H9 (cell line): Measurements from ENCODE around the gene TMEM131. TPM values are rescaled to one million over a fixed set of nuclear protein-coding genes. Genes with fewer than 3 reads are reported as not detected.

Experiments used
- DNase-seq: peaks from one replicate; pipeline ENCODE4 v3.0.0-alpha.2; 2017
- H2AFZ ChIP-seq: one replicate; pipeline ENCODE4 v1.6.1; 2013; ENCODE audit warnings: mild to moderate bottlenecking, low read length, control low read depth, moderate library complexity
- H2AK5ac ChIP-seq: 2 replicates; pipeline ENCODE4 v1.6.1; 2013; ENCODE audit warnings: low read length, control low read depth, mixed read lengths; ENCODE audit not compliant: insufficient read length
- H2BK120ac ChIP-seq: one replicate; pipeline ENCODE4 v1.6.1; 2013; ENCODE audit warnings: low read depth, mild to moderate bottlenecking, low read length, control low read depth, inconsistent platforms; ENCODE audit not compliant: poor library complexity, severe bottlenecking
- H2BK12ac ChIP-seq: 2 replicates; pipeline ENCODE4 v1.6.1; 2013; ENCODE audit warnings: low read length, control low read depth, mixed read lengths, low read depth; ENCODE audit not compliant: insufficient read length
- H2BK15ac ChIP-seq: 2 replicates; pipeline ENCODE4 v1.6.1; 2013; ENCODE audit warnings: low read depth, low read length, control low read depth
- H2BK20ac ChIP-seq: one replicate; pipeline ENCODE4 v1.6.1; 2013; ENCODE audit warnings: low read depth, mild to moderate bottlenecking, low read length, control low read depth, inconsistent platforms; ENCODE audit not compliant: poor library complexity, severe bottlenecking
- H2BK5ac ChIP-seq: 2 replicates; pipeline ENCODE4 v1.6.1; 2013; ENCODE audit warnings: low read length, control low read depth, mixed read lengths; ENCODE audit not compliant: insufficient read length
- H3K14ac ChIP-seq: 2 replicates; pipeline ENCODE4 v1.6.1; 2013; ENCODE audit warnings: low read length, control low read depth; ENCODE audit not compliant: insufficient read depth
- H3K18ac ChIP-seq: 2 replicates; pipeline ENCODE4 v1.6.1; 2013; ENCODE audit warnings: low read depth, mild to moderate bottlenecking, mixed read lengths, low read length, control low read depth; ENCODE audit not compliant: insufficient read length
- H3K23ac ChIP-seq: 2 replicates; pipeline ENCODE4 v1.6.1; 2013; ENCODE audit warnings: low read length, control low read depth, mixed read lengths, low read depth; ENCODE audit not compliant: insufficient read length
- H3K23me2 ChIP-seq: 2 replicates; pipeline ENCODE4 v1.6.1; 2013; ENCODE audit warnings: low read depth, mild to moderate bottlenecking, mixed read lengths, low read length, control low read depth; ENCODE audit not compliant: insufficient read length, poor library complexity, severe bottlenecking
- H3K27ac ChIP-seq: 2 replicates; pipeline ENCODE4 v1.5.1; 2013; ENCODE audit warnings: low read length, control low read depth, mixed read lengths, low read depth; ENCODE audit not compliant: insufficient read length
- H3K27me3 ChIP-seq: 2 replicates; pipeline ENCODE4 v1.6.1; 2013; ENCODE audit warnings: low read length, control low read depth, inconsistent platforms; ENCODE audit not compliant: insufficient read depth
- H3K4ac ChIP-seq: 2 replicates; pipeline ENCODE4 v1.6.1; 2013; ENCODE audit warnings: low read depth, mild to moderate bottlenecking, control low read depth, inconsistent platforms, low read length, moderate library complexity
- H3K4me1 ChIP-seq: 2 replicates; pipeline ENCODE4 v1.6.1; 2013; ENCODE audit warnings: low read length, control low read depth, inconsistent platforms; ENCODE audit not compliant: insufficient read depth
- H3K4me2 ChIP-seq: 2 replicates; pipeline ENCODE4 v1.6.1; 2013; ENCODE audit warnings: low read length, control low read depth, mixed read lengths; ENCODE audit not compliant: insufficient read length, insufficient read depth
- H3K56ac ChIP-seq: 2 replicates; pipeline ENCODE4 v1.6.1; 2013; ENCODE audit warnings: low read depth, mild to moderate bottlenecking, mixed read lengths, low read length, control low read depth; ENCODE audit not compliant: insufficient read length
- H3K79me1 ChIP-seq: 2 replicates; pipeline ENCODE4 v1.6.1; 2013; ENCODE audit warnings: low read depth, mild to moderate bottlenecking, moderate library complexity, low read length, control low read depth, inconsistent platforms; ENCODE audit not compliant: insufficient read depth, poor library complexity, severe bottlenecking
- H3K79me2 ChIP-seq: 2 replicates; pipeline ENCODE4 v1.6.1; 2013; ENCODE audit warnings: low read length, control low read depth, inconsistent platforms; ENCODE audit not compliant: insufficient read depth
- H3K9ac ChIP-seq: 2 replicates; pipeline ENCODE4 v1.6.1; 2013; ENCODE audit warnings: low read length, control low read depth, mixed read lengths; ENCODE audit not compliant: insufficient read length; ENCODE audit errors: extremely low read depth
- H3K9me3 ChIP-seq: one replicate; pipeline ENCODE4 v1.6.1; 2013; ENCODE audit warnings: low read depth, low read length, inconsistent platforms; ENCODE audit not compliant: control insufficient read depth
- H3T11ph ChIP-seq: one replicate; pipeline ENCODE4 v1.6.1; 2013; ENCODE audit warnings: mild to moderate bottlenecking, low read length, control low read depth, inconsistent platforms
- H4K20me1 ChIP-seq: one replicate; pipeline ENCODE4 v1.6.1; 2013; ENCODE audit not compliant: control insufficient read depth, insufficient read length, insufficient read depth
- H4K5ac ChIP-seq: 2 replicates; pipeline ENCODE4 v1.6.1; 2013; ENCODE audit warnings: low read depth, mild to moderate bottlenecking, mixed read lengths, low read length, control low read depth; ENCODE audit not compliant: insufficient read length
- H4K8ac ChIP-seq: replicated peaks from 2 replicates; pipeline ENCODE4 v1.6.1; 2013; ENCODE audit warnings: low read length, control low read depth, mixed read lengths, low read depth; ENCODE audit not compliant: insufficient read length
- H4K91ac ChIP-seq: 2 replicates; pipeline ENCODE4 v1.6.1; 2013; ENCODE audit warnings: low read depth, mild to moderate bottlenecking, moderate library complexity, mixed read lengths, low read length, control low read depth; ENCODE audit not compliant: insufficient read length
- H3K27ac Mint-ChIP-seq, 3 experiments: 2 replicates in 2 of 3; 3 replicates in 1 of 3; pipeline ENCODE4 v1.8.0; 2020 to 2021; ENCODE audit warnings: mixed read lengths in 3 of 3, mild to moderate bottlenecking in 1 of 3, moderate library complexity in 1 of 3
- H3K27me3 Mint-ChIP-seq: 2 replicates; pipeline ENCODE4 v1.8.0; 2021; ENCODE audit warnings: low read depth, mild to moderate bottlenecking, moderate library complexity, mixed read lengths
- H3K36me3 Mint-ChIP-seq, 3 experiments: 2 replicates in 2 of 3; 3 replicates in 1 of 3; pipeline ENCODE4 v1.8.0; 2020 to 2021; ENCODE audit warnings: low read depth in 3 of 3, mixed read lengths in 3 of 3; ENCODE audit not compliant: insufficient read depth in 1 of 3
- H3K4me1 Mint-ChIP-seq, 2 experiments: 2 replicates each; pipeline ENCODE4 v1.8.0; 2020; ENCODE audit warnings: mixed read lengths in 2 of 2
- H3K4me3 Mint-ChIP-seq, 2 experiments: 2 replicates in 1 of 2; 3 replicates in 1 of 2; pipeline ENCODE4 v1.8.0; 2020 to 2021; ENCODE audit warnings: mild to moderate bottlenecking in 2 of 2, mixed read lengths in 2 of 2, moderate library complexity in 1 of 2
- H3K9me3 Mint-ChIP-seq, 2 experiments: 2 replicates in 1 of 2; 3 replicates in 1 of 2; pipeline ENCODE4 v1.8.0; 2020; ENCODE audit warnings: mild to moderate bottlenecking in 2 of 2, mixed read lengths in 2 of 2, moderate library complexity in 1 of 2
- CTCF ChIP-seq: fragments of 200-600 bp; sonication (generic); conservative IDR thresholded peaks from 3 replicates; pipeline ENCODE4 v1.8.0; 2021; ENCODE audit warnings: antibody characterized with exemption, mild to moderate bottlenecking
- WGBS: extraction: QIAGEN DNeasy Blood & Tissue Kit; methylation state at CpG from one replicate; pipeline ENCODE4 v1.1.7; 2013; ENCODE audit warnings: missing lambda C conversion rate, low lambda C conversion rate, mixed read lengths; ENCODE audit not compliant: insufficient read length; ENCODE audit errors: extremely low coverage; 5-methylcytosine and 5-hydroxymethylcytosine counted together
- total RNA-seq: library from RNA; stranded (reverse); gene quantifications from 2 replicates; pipeline ENCODE4 v1.2.1, GENCODE V29; 2021

Gene TMEM131
- total RNA-seq, 1 experiment from 2014 or later, result 20.9 TPM

- Histone ChIP-seq H3K14ac (no peak overlapping the region), H3K27ac (no peak overlapping the region), H3K79me1 (no peaks in the 10 kb centered on the region), H4K8ac (no peak overlapping the region), H2BK15ac (no peak overlapping the region), H3K27me3 (no peaks in the 10 kb centered on the region), H3K9me3 (no peaks in the 10 kb centered on the region), H3K18ac (no peak overlapping the region), H2BK5ac (no peak overlapping the region), H3K4ac (no peak overlapping the region), H2BK20ac (no peak overlapping the region), H2BK12ac (no peak overlapping the region), H2BK120ac (no peak overlapping the region), H4K20me1 (no peaks in the 10 kb centered on the region), H2AFZ (no peak overlapping the region), H3T11ph (no peak overlapping the region), H4K91ac (no peak overlapping the region), H3K9ac (no peak overlapping the region), H2AK5ac (no peak overlapping the region), H3K56ac (no peak overlapping the region), H3K23ac (no peak overlapping the region), H3K4me1 (no peaks in the 10 kb centered on the region), H3K23me2 (no peaks in the 10 kb centered on the region), H3K4me2 (no peak overlapping the region), H3K79me2 (0 out of 2 replicates have a peak, but pooled peaks cover 2% of the 10 kb centered on the region), H4K5ac (no peak overlapping the region)
- H3K27ac Mint-ChIP-seq, result no peak overlapping the region; a peak in 1 of 7 replicates
- no peak for DNase-seq
- H3K9me3 Mint-ChIP-seq, result no peaks in the 10 kb centered on the region; a peak in 1 of 5 replicates
- H3K4me1 Mint-ChIP-seq, result no peaks in the 10 kb centered on the region; a peak in 1 of 4 replicates
- H3K27me3 Mint-ChIP-seq, result no peaks in the 10 kb centered on the region
- H3K36me3 Mint-ChIP-seq, result no peaks in the 10 kb centered on the region
- no CpG with 5 or more reads among the region's 3 CpGs for WGBS
- no peak for TF ChIP-seq CTCF
- no peak overlapping the region for H3K4me3 Mint-ChIP-seq
These were observed 12.7 kb upstream of the TMEM131 start for GRCh38 chr2:98008415-98008814.
